GM10266 (cell line): ENCODE data around the gene RHEBL1.
A peak's percentile ranks its signal among the peaks of the same experiment; 100 is the strongest.

Experiments used
- DNase-seq: peaks from one replicate; pipeline ENCODE4 v3.0.0; 2012; ENCODE audit errors: extremely low spot score
- TF ChIP-seq, protein P1 (sequence below): IDR thresholded peaks from 2 replicates; pipeline ENCODE4 v1.5.1; 2012; ENCODE audit warnings: mild to moderate bottlenecking, low read depth; ENCODE audit not compliant: control insufficient read depth, insufficient read depth; ENCODE audit errors: missing control alignments

RHEBL1 gene

DNA sequence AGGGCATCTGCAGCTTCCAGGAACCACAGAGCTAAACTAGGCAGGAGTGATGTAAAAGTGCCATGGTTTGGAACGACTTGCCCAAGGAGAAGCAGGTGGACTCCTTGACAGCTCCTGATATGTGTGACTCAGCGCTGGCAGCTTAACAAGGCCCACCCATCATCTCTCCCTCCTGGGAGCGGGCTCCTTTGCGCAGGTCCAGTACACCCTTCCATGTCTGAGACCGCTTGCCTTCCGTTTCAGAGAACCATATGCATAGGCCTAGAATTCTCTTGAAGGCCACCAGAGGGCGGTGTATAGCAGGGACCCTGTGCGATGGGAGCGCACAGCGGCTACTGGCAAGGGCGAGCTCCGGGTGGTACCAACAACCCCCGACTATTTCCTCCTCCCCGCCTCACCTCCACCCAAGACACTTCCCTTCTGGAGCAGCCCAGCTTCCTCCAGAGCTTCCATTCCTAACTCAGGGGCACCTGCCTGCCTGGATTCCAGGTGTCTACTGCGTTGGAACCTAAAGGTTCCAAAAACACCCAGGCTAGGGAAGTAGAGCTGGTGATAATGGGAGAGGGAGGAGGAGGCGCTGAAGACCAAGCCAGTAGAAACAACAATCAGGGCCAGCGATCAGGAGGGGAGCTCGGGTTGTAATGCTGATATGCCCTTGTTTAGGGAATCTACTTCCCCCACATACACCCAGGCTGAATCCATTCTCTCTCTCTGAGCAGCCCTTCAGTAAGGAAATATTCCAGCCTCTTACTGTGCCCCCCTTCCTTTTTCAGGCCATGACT lies 18.6 kb upstream of the RHEBL1 start:
- peak; percentile 89 for DNase-seq
- TF ChIP-seq, protein P1, sequence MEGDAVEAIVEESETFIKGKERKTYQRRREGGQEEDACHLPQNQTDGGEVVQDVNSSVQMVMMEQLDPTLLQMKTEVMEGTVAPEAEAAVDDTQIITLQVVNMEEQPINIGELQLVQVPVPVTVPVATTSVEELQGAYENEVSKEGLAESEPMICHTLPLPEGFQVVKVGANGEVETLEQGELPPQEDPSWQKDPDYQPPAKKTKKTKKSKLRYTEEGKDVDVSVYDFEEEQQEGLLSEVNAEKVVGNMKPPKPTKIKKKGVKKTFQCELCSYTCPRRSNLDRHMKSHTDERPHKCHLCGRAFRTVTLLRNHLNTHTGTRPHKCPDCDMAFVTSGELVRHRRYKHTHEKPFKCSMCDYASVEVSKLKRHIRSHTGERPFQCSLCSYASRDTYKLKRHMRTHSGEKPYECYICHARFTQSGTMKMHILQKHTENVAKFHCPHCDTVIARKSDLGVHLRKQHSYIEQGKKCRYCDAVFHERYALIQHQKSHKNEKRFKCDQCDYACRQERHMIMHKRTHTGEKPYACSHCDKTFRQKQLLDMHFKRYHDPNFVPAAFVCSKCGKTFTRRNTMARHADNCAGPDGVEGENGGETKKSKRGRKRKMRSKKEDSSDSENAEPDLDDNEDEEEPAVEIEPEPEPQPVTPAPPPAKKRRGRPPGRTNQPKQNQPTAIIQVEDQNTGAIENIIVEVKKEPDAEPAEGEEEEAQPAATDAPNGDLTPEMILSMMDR, result peak; percentile 91

DNA sequence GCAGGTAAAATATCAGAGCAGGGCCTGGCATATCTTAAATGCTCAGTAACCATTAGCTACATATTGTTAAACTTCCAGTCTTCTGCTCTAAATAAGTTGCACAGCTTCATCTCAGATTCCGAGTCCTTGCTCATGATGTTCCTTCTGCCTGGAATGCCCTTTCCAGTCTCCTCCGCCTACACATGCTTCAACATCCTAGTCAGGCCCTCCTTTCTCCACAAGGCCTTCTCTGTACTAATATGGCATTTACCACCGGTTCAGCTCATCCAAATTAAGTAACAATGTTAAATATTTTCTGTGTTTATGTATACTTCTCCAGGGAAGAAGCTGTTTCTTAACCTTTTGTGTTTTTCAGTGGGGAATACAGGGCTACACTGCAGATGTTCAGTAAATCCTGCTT lies 16.3 kb upstream of the RHEBL1 start:
- no peak for DNase-seq
- TF ChIP-seq, protein P1, result no peak

DNA sequence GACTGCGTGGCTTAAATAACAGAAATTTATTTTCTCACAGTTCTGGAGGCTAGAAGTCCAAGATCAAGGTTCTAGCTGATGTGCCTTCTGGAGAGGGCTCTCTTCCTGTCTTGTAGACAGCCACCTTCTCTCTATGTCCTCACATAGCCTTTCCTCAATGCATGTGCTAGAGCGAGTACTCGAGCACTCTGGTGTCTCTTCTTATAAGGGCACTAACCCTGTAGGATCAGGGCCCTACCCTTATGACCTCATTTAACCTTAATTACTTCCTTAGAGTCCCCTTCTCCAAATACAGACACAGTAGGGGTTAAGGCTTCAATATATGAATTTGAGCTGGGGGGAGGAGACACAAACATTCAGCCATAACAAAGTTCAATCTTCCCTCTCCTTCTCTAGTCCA lies 14.7 kb upstream of the RHEBL1 start:
- DNase-seq, result no peak

DNA sequence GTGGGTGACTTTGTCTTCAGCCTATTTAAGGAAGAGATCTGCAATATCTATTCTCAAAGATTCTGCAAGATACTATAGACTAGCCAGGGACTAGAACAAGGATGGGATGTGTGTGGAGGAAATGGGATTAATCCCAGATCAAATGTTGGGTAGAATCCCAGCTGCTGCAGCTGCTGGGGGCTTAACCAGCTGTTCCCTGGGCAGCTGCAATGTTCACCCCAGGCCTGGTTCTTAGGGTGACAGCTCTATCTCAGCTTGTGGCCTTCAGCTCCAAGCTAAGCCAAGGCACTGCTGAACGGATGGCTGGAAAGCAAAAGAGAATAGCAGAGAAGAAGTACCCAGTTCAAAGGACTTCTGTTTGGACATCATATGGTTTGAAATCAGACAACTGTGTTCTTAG lies 10.0 kb upstream of the RHEBL1 start:
- no peak for DNase-seq
- TF ChIP-seq, protein P1, result no peak

More for the DNA sequence above, 14.7 kb upstream of the RHEBL1 start:
- TF ChIP-seq, protein P1, result no peak

DNA sequence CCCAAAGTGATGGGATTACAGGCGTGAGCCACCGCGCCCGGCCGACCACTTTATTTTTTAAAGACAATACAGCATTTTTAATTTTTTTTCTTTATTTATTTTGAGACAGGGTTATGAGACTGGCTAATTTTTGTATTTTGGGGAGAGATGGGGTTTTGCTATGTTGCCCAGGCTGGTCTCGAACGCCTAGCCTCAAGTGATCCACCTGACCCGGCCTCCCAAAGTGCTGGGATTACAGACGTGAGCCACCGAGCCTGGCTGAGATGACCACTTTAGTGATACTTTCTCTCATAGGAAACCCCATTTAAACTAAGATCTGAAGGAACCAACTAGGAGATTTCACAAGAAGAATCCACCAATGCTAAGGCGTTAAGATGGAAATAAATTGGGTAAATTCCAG lies 1.2 kb upstream of the RHEBL1 start:
- TF ChIP-seq, protein P1, result no peak
- no peak for DNase-seq

DNA sequence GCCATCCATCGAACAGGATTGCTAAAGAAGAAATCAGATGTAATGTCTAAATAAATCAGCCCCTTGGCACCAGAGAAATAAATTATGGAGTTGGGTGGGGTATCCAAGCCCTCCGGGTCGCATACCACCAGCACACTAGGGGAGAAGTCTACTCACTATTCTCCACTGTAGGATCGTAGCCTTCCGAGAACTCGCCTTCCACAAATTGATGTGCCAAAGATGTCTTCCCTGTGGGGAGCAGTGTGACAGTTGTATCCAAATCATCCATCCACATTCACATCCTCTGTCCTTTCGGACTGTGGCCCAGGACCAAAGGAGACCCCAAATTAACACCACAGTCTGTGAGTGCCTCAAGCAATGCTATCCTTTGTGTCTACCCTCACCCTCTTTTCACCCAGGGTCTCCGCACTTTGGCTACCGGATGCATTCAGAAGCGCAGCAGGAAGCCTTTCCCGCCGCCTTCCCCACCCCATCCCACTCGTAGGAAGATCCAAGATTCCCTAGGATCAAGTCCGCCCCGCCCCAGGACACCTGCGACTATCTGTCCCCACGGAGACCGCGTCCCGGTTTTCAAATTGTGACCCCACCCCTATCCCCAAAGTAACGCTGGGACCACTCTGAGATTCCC lies 786 bp downstream of the RHEBL1 start:
- TF ChIP-seq, protein P1, result no peak
- no peak for DNase-seq

DNA sequence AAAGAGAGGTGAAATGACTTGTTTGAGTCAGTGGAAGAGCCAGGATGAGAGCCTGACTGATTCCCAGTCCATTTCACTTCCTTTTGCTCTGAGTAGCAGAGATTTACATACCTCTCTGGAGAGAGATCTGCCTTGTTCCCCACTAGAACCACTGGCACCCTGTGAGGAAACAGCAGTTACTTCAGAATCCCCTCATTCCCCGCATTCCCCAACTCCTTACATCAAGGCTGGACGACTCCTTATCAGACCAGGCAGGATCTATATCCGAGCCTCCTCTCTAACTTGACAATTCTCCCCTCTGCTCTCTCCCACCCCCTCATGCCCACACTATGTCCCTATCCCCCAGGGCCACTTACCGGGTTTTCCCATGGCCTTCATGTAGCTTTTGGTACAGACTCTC lies 3.7 kb downstream of the RHEBL1 start:
- DNase-seq, result no peak
- TF ChIP-seq, protein P1, result no peak
